PC-3 (cell line): ENCODE data around the gene RBM25.

Experiments used
- CTCF ChIP-seq: fragments of 300-600 bp; sonication (generic); conservative IDR thresholded peaks from 2 replicates; pipeline ENCODE4 v1.5.1; 2017; ENCODE audit warnings: antibody characterized with exemption, low read depth, mild to moderate bottlenecking, low read length
- EZH2phosphoT487 ChIP-seq: fragments of 300-600 bp; sonication (generic); IDR thresholded peaks from 2 replicates; pipeline ENCODE4 v1.6.1; 2018; ENCODE audit warnings: mild to moderate bottlenecking, antibody characterized with exemption, low read length, borderline replicate concordance

- no peak for TF ChIP-seq CTCF
- no peak for TF ChIP-seq EZH2phosphoT487
These were observed 87.8 kb downstream of the RBM25 start for GRCh38 chr14:73146111-73146510.
